ENCODE measurements around the gene FMN1. TPM values are rescaled to one million over a fixed set of nuclear protein-coding genes. Genes with fewer than 3 reads are reported as not detected.

Gene FMN1
- total RNA-seq, 4 donors from 2014 or later: 2.6 to 6.6 (median 4.2) TPM

- intact Hi-C loops (cut with DNase I; ENCODE audit: low total_unique reads): no loop called here
- no peaks in the 10 kb centered on the region for H3K4me1 ChIP-seq
- in situ Hi-C loops (cut with MboI; ENCODE audit: low sequenced_read_pairs in 4 of 4): no loop called here
- DNase-seq (no peak), ATAC-seq (no peak)
- H3K4me3 ChIP-seq: no peak overlapping the region
- H3K9me3 ChIP-seq: no peaks in the 10 kb centered on the region
- TF ChIP-seq, protein P1, sequence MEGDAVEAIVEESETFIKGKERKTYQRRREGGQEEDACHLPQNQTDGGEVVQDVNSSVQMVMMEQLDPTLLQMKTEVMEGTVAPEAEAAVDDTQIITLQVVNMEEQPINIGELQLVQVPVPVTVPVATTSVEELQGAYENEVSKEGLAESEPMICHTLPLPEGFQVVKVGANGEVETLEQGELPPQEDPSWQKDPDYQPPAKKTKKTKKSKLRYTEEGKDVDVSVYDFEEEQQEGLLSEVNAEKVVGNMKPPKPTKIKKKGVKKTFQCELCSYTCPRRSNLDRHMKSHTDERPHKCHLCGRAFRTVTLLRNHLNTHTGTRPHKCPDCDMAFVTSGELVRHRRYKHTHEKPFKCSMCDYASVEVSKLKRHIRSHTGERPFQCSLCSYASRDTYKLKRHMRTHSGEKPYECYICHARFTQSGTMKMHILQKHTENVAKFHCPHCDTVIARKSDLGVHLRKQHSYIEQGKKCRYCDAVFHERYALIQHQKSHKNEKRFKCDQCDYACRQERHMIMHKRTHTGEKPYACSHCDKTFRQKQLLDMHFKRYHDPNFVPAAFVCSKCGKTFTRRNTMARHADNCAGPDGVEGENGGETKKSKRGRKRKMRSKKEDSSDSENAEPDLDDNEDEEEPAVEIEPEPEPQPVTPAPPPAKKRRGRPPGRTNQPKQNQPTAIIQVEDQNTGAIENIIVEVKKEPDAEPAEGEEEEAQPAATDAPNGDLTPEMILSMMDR (IDR thresholded peaks at IDR 0.05 in 4 of 5, conservative IDR thresholded peaks at IDR 0.05 in 1 of 5): no peak
- TF ChIP-seq POLR2A (IDR thresholded peaks at IDR 0.05): no peak
- no peaks in the 10 kb centered on the region for H3K36me3 ChIP-seq
- H3K27me3 ChIP-seq: no peaks in the 10 kb centered on the region
- H3K27ac ChIP-seq: no peak overlapping the region
These were observed 26.1 kb downstream of the FMN1 start for GRCh38 chr15:33168444-33168843.

GRCh38 chr15:33163816-33164215 is 30.7 kb downstream of the FMN1 start:
- no peak for ATAC-seq
- in situ Hi-C loops (cut with MboI; ENCODE audit: low sequenced_read_pairs in 4 of 4): no loop called here
- TF ChIP-seq, protein P1 (IDR thresholded peaks at IDR 0.05 in 4 of 5, conservative IDR thresholded peaks at IDR 0.05 in 1 of 5): no peak
- no peak for TF ChIP-seq POLR2A (IDR thresholded peaks at IDR 0.05)

DNA sequence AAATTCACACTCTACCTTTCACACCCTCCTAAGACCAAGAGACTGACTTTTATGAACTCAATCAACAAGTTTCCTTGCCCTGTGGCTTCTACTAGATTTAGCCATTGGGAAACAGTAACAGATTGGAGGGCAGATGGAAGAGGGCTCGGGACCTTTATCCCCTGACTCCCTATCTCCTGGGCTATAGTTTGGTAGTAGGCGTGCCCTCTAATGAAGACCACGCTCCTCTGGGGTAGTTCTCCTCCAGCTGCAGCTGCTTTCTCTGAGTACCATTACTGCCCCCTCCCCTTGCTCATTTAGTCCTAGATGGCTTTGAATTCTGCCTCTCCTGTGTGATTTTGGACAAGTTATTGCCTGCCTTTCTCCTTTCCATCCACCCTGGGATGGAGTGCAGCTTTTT is 33.3 kb downstream of the FMN1 start:
- in situ Hi-C loops (cut with MboI; ENCODE audit: low sequenced_read_pairs in 4 of 4) (no loop called here), intact Hi-C loops (cut with DNase I; ENCODE audit: low total_unique reads) (no loop called here)
- H3K4me3 ChIP-seq: no peak overlapping the region
- ATAC-seq (no peak), DNase-seq (no peak)
- no peak for TF ChIP-seq POLR2A (IDR thresholded peaks at IDR 0.05)
- TF ChIP-seq, protein P1 (IDR thresholded peaks at IDR 0.05 in 4 of 5, conservative IDR thresholded peaks at IDR 0.05 in 1 of 5): no peak
- peaks cover 12 to 17% of the 10 kb centered on the region in 2 donors for H3K4me1 ChIP-seq
- no peaks in the 10 kb centered on the region for H3K36me3 ChIP-seq
- H3K9me3 ChIP-seq: no peaks in the 10 kb centered on the region
- peak overlapping the region in 1 of 4 donors; percentile 48 for H3K27ac ChIP-seq
- no peaks in the 10 kb centered on the region for H3K27me3 ChIP-seq

More at GRCh38 chr15:33163816-33164215, 30.7 kb downstream of the FMN1 start:
- intact Hi-C loops (cut with DNase I; ENCODE audit: low total_unique reads): no loop called here
- no peak overlapping the region for H3K4me3 ChIP-seq
- H3K9me3 ChIP-seq: no peaks in the 10 kb centered on the region
- no peak overlapping the region for H3K27ac ChIP-seq
- no peak for DNase-seq
- peaks cover 12 to 17% of the 10 kb centered on the region in 2 donors for H3K4me1 ChIP-seq
- H3K36me3 ChIP-seq: no peaks in the 10 kb centered on the region
- H3K27me3 ChIP-seq: no peaks in the 10 kb centered on the region

DNA sequence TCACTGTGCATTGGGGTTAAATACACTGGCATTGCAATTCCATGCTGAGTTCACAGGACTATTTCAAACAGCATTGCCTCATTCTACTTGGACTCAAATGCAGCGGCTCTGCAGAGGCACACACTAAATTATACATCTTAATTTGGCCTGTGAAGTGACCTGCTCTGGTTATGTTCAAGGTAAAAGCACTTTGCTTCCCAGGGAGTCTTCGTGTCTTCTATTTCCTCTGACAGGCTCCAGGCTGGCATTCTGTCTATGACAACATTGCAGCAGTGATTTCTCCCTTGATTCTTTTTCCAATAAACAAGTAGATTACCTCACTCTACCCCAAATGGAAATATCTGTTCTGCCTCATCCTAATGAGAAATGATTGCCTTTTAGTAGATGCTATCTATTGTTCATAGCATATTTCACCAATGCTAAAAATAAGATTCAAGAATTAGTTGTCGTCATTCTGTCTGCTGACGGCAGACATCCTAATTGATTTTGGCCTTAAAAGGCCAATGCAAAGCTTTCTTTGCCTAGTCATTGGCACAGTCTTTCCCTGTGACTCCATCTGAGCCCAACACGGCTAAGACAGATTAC is 33.8 kb downstream of the FMN1 start:
- Histone ChIP-seq H3K4me1 (peaks cover 12 to 17% of the 10 kb centered on the region in 2 donors), H3K36me3 (no peaks in the 10 kb centered on the region), H3K4me3 (no peak overlapping the region), H3K9me3 (no peaks in the 10 kb centered on the region), H3K27ac (peak overlapping the region in 2 of 4 donors; percentile 39 to 48), H3K27me3 (no peaks in the 10 kb centered on the region)
- intact Hi-C loops (cut with DNase I; ENCODE audit: low total_unique reads) (loop anchor here (1.0 kb wide), 1 partner anchor 66 kb away; no protein-coding TSS in a partner anchor), in situ Hi-C loops (cut with MboI; ENCODE audit: low sequenced_read_pairs in 4 of 4) (no loop called here)
- peak; percentile 79 to 90 for ATAC-seq
- TF ChIP-seq, protein P1 (IDR thresholded peaks at IDR 0.05 in 4 of 5, conservative IDR thresholded peaks at IDR 0.05 in 1 of 5): no peak
- TF ChIP-seq POLR2A (IDR thresholded peaks at IDR 0.05): no peak
- DNase-seq: no peak

Data from gastrocnemius medialis (tissue), 4 donors.